H9 (cell line): ENCODE data around the gene LDLRAD4. TPM values are rescaled to one million over a fixed set of nuclear protein-coding genes. Genes with fewer than 3 reads are reported as not detected.

Experiments
- DNase-seq: peaks from one replicate; pipeline ENCODE4 v3.0.0-alpha.2; 2017
- H2AFZ ChIP-seq: one replicate; pipeline ENCODE4 v1.6.1; 2013; ENCODE audit warnings: mild to moderate bottlenecking, low read length, control low read depth, moderate library complexity
- H2AK5ac ChIP-seq: 2 replicates; pipeline ENCODE4 v1.6.1; 2013; ENCODE audit warnings: low read length, control low read depth, mixed read lengths; ENCODE audit not compliant: insufficient read length
- H2BK120ac ChIP-seq: one replicate; pipeline ENCODE4 v1.6.1; 2013; ENCODE audit warnings: low read depth, mild to moderate bottlenecking, low read length, control low read depth, inconsistent platforms; ENCODE audit not compliant: poor library complexity, severe bottlenecking
- H2BK12ac ChIP-seq: 2 replicates; pipeline ENCODE4 v1.6.1; 2013; ENCODE audit warnings: low read length, control low read depth, mixed read lengths, low read depth; ENCODE audit not compliant: insufficient read length
- H2BK15ac ChIP-seq: 2 replicates; pipeline ENCODE4 v1.6.1; 2013; ENCODE audit warnings: low read depth, low read length, control low read depth
- H2BK20ac ChIP-seq: one replicate; pipeline ENCODE4 v1.6.1; 2013; ENCODE audit warnings: low read depth, mild to moderate bottlenecking, low read length, control low read depth, inconsistent platforms; ENCODE audit not compliant: poor library complexity, severe bottlenecking
- H2BK5ac ChIP-seq: 2 replicates; pipeline ENCODE4 v1.6.1; 2013; ENCODE audit warnings: low read length, control low read depth, mixed read lengths; ENCODE audit not compliant: insufficient read length
- H3K14ac ChIP-seq: 2 replicates; pipeline ENCODE4 v1.6.1; 2013; ENCODE audit warnings: low read length, control low read depth; ENCODE audit not compliant: insufficient read depth
- H3K18ac ChIP-seq: 2 replicates; pipeline ENCODE4 v1.6.1; 2013; ENCODE audit warnings: low read depth, mild to moderate bottlenecking, mixed read lengths, low read length, control low read depth; ENCODE audit not compliant: insufficient read length
- H3K23ac ChIP-seq: 2 replicates; pipeline ENCODE4 v1.6.1; 2013; ENCODE audit warnings: low read length, control low read depth, mixed read lengths, low read depth; ENCODE audit not compliant: insufficient read length
- H3K23me2 ChIP-seq: 2 replicates; pipeline ENCODE4 v1.6.1; 2013; ENCODE audit warnings: low read depth, mild to moderate bottlenecking, mixed read lengths, low read length, control low read depth; ENCODE audit not compliant: insufficient read length, poor library complexity, severe bottlenecking
- H3K27ac ChIP-seq: 2 replicates; pipeline ENCODE4 v1.5.1; 2013; ENCODE audit warnings: low read length, control low read depth, mixed read lengths, low read depth; ENCODE audit not compliant: insufficient read length
- H3K27me3 ChIP-seq: 2 replicates; pipeline ENCODE4 v1.6.1; 2013; ENCODE audit warnings: low read length, control low read depth, inconsistent platforms; ENCODE audit not compliant: insufficient read depth
- H3K4ac ChIP-seq: 2 replicates; pipeline ENCODE4 v1.6.1; 2013; ENCODE audit warnings: low read depth, mild to moderate bottlenecking, control low read depth, inconsistent platforms, low read length, moderate library complexity
- H3K4me1 ChIP-seq: 2 replicates; pipeline ENCODE4 v1.6.1; 2013; ENCODE audit warnings: low read length, control low read depth, inconsistent platforms; ENCODE audit not compliant: insufficient read depth
- H3K4me2 ChIP-seq: 2 replicates; pipeline ENCODE4 v1.6.1; 2013; ENCODE audit warnings: low read length, control low read depth, mixed read lengths; ENCODE audit not compliant: insufficient read length, insufficient read depth
- H3K56ac ChIP-seq: 2 replicates; pipeline ENCODE4 v1.6.1; 2013; ENCODE audit warnings: low read depth, mild to moderate bottlenecking, mixed read lengths, low read length, control low read depth; ENCODE audit not compliant: insufficient read length
- H3K79me1 ChIP-seq: 2 replicates; pipeline ENCODE4 v1.6.1; 2013; ENCODE audit warnings: low read depth, mild to moderate bottlenecking, moderate library complexity, low read length, control low read depth, inconsistent platforms; ENCODE audit not compliant: insufficient read depth, poor library complexity, severe bottlenecking
- H3K79me2 ChIP-seq: 2 replicates; pipeline ENCODE4 v1.6.1; 2013; ENCODE audit warnings: low read length, control low read depth, inconsistent platforms; ENCODE audit not compliant: insufficient read depth
- H3K9ac ChIP-seq: 2 replicates; pipeline ENCODE4 v1.6.1; 2013; ENCODE audit warnings: low read length, control low read depth, mixed read lengths; ENCODE audit not compliant: insufficient read length; ENCODE audit errors: extremely low read depth
- H3K9me3 ChIP-seq: one replicate; pipeline ENCODE4 v1.6.1; 2013; ENCODE audit warnings: low read depth, low read length, inconsistent platforms; ENCODE audit not compliant: control insufficient read depth
- H3T11ph ChIP-seq: one replicate; pipeline ENCODE4 v1.6.1; 2013; ENCODE audit warnings: mild to moderate bottlenecking, low read length, control low read depth, inconsistent platforms
- H4K20me1 ChIP-seq: one replicate; pipeline ENCODE4 v1.6.1; 2013; ENCODE audit not compliant: control insufficient read depth, insufficient read length, insufficient read depth
- H4K5ac ChIP-seq: 2 replicates; pipeline ENCODE4 v1.6.1; 2013; ENCODE audit warnings: low read depth, mild to moderate bottlenecking, mixed read lengths, low read length, control low read depth; ENCODE audit not compliant: insufficient read length
- H4K8ac ChIP-seq: replicated peaks from 2 replicates; pipeline ENCODE4 v1.6.1; 2013; ENCODE audit warnings: low read length, control low read depth, mixed read lengths, low read depth; ENCODE audit not compliant: insufficient read length
- H4K91ac ChIP-seq: 2 replicates; pipeline ENCODE4 v1.6.1; 2013; ENCODE audit warnings: low read depth, mild to moderate bottlenecking, moderate library complexity, mixed read lengths, low read length, control low read depth; ENCODE audit not compliant: insufficient read length
- H3K27ac Mint-ChIP-seq, 3 experiments: 2 replicates in 2 of 3; 3 replicates in 1 of 3; pipeline ENCODE4 v1.8.0; 2020 to 2021; ENCODE audit warnings: mixed read lengths in 3 of 3, mild to moderate bottlenecking in 1 of 3, moderate library complexity in 1 of 3
- H3K27me3 Mint-ChIP-seq: 2 replicates; pipeline ENCODE4 v1.8.0; 2021; ENCODE audit warnings: low read depth, mild to moderate bottlenecking, moderate library complexity, mixed read lengths
- H3K36me3 Mint-ChIP-seq, 3 experiments: 2 replicates in 2 of 3; 3 replicates in 1 of 3; pipeline ENCODE4 v1.8.0; 2020 to 2021; ENCODE audit warnings: low read depth in 3 of 3, mixed read lengths in 3 of 3; ENCODE audit not compliant: insufficient read depth in 1 of 3
- H3K4me1 Mint-ChIP-seq, 2 experiments: 2 replicates each; pipeline ENCODE4 v1.8.0; 2020; ENCODE audit warnings: mixed read lengths in 2 of 2
- H3K4me3 Mint-ChIP-seq, 2 experiments: 2 replicates in 1 of 2; 3 replicates in 1 of 2; pipeline ENCODE4 v1.8.0; 2020 to 2021; ENCODE audit warnings: mild to moderate bottlenecking in 2 of 2, mixed read lengths in 2 of 2, moderate library complexity in 1 of 2
- H3K9me3 Mint-ChIP-seq, 2 experiments: 2 replicates in 1 of 2; 3 replicates in 1 of 2; pipeline ENCODE4 v1.8.0; 2020; ENCODE audit warnings: mild to moderate bottlenecking in 2 of 2, mixed read lengths in 2 of 2, moderate library complexity in 1 of 2
- WGBS: extraction: QIAGEN DNeasy Blood & Tissue Kit; methylation state at CpG from one replicate; pipeline ENCODE4 v1.1.7; 2013; ENCODE audit warnings: missing lambda C conversion rate, low lambda C conversion rate, mixed read lengths; ENCODE audit not compliant: insufficient read length; ENCODE audit errors: extremely low coverage; 5-methylcytosine and 5-hydroxymethylcytosine counted together
- total RNA-seq: library from RNA; stranded (reverse); gene quantifications from 2 replicates; pipeline ENCODE4 v1.2.1, GENCODE V29; 2021
- TF ChIP-seq, protein P1 (sequence below): fragments of 200-600 bp; sonication (generic); conservative IDR thresholded peaks from 3 replicates; pipeline ENCODE4 v1.8.0; 2021; ENCODE audit warnings: antibody characterized with exemption, mild to moderate bottlenecking

The LDLRAD4 gene
- total RNA-seq, 1 experiment from 2014 or later, result 3.9 TPM

DNA sequence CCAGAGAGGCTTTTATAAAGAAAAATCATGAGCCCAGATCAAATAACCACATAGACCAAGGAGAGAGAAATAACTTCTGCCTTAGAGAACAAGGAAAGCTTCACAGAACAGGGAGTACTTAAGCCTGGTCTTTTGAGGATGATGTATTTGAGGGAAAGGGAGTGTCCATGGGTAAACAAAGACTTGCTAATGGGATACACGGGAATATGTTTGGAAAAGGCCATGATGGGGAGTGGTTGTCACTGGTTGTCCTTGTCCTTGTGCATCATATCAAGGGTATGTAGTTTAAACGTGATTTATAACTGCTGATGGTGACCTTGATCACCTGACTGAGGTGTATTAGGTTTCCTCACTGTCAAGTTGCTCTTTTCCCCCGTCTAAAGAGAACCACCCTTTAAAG lies 337.9 kb downstream of the LDLRAD4 start:
- no peak overlapping the region for H2BK20ac ChIP-seq

More for the DNA sequence above, 337.9 kb downstream of the LDLRAD4 start:
- Histone ChIP-seq H4K5ac (no peak overlapping the region), H2BK5ac (no peak overlapping the region), H2AFZ (no peak overlapping the region), H3K9me3 (no peaks in the 10 kb centered on the region), H3K9ac (no peak overlapping the region), H2BK15ac (no peak overlapping the region), H3K23ac (no peak overlapping the region), H3K4ac (no peak overlapping the region), H3K56ac (no peak overlapping the region), H3K79me2 (no peaks in the 10 kb centered on the region), H3K14ac (no peak overlapping the region), H3K27me3 (no peaks in the 10 kb centered on the region), H3K18ac (no peak overlapping the region), H3K4me2 (no peak overlapping the region), H3K27ac (no peak overlapping the region), H3K4me1 (no peaks in the 10 kb centered on the region), H3K79me1 (no peaks in the 10 kb centered on the region), H2BK12ac (no peak overlapping the region), H3T11ph (no peak overlapping the region), H4K8ac (no peak overlapping the region), H3K23me2 (no peaks in the 10 kb centered on the region), H2BK120ac (no peak overlapping the region), H4K20me1 (no peaks in the 10 kb centered on the region), H2AK5ac (no peak overlapping the region), H4K91ac (no peak overlapping the region)
- Mint-ChIP-seq H3K27me3 (no peaks in the 10 kb centered on the region; the same call in 1 of the 2 replicates), H3K36me3 (no peaks in the 10 kb centered on the region), H3K27ac (no peak overlapping the region; a peak in 1 of 7 replicates), H3K9me3 (no peaks in the 10 kb centered on the region), H3K4me1 (peaks cover 2% of the 10 kb centered on the region in 2 experiments; a peak in 2 of 4 replicates), H3K4me3 (no peak overlapping the region)
- DNase-seq, result no peak
- TF ChIP-seq, protein P1, sequence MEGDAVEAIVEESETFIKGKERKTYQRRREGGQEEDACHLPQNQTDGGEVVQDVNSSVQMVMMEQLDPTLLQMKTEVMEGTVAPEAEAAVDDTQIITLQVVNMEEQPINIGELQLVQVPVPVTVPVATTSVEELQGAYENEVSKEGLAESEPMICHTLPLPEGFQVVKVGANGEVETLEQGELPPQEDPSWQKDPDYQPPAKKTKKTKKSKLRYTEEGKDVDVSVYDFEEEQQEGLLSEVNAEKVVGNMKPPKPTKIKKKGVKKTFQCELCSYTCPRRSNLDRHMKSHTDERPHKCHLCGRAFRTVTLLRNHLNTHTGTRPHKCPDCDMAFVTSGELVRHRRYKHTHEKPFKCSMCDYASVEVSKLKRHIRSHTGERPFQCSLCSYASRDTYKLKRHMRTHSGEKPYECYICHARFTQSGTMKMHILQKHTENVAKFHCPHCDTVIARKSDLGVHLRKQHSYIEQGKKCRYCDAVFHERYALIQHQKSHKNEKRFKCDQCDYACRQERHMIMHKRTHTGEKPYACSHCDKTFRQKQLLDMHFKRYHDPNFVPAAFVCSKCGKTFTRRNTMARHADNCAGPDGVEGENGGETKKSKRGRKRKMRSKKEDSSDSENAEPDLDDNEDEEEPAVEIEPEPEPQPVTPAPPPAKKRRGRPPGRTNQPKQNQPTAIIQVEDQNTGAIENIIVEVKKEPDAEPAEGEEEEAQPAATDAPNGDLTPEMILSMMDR, result no peak
- WGBS, result no CpG with 5 or more reads among the region's 3 CpGs
